Measurements from ENCODE around the gene DHCR7. TPM values are rescaled to one million over a fixed set of nuclear protein-coding genes. Genes with fewer than 3 reads are reported as not detected.

The DHCR7 gene
- total RNA-seq, 3 donors from 2014 or later (not counting 1 experiment from before 2014, with no cell fraction given) = 12.5 to 18.1 (median 15.9) TPM

GRCh38 chr11:71437399-71437798 is 10.8 kb downstream of the DHCR7 start:
- Histone ChIP-seq H3K27me3 (ENCODE audit: control insufficient read depth, insufficient read depth, low read length) (no peaks in the 10 kb centered on the region), H3K4me1 (ENCODE audit: control insufficient read depth, insufficient read depth, low read length) (no peaks in the 10 kb centered on the region), H3K9me3 (ENCODE audit: control insufficient read depth, insufficient read depth, low read length) (no peaks in the 10 kb centered on the region), H3K4me3 (ENCODE audit: low read length) (no peak overlapping the region), H3K36me3 (ENCODE audit: control insufficient read depth, insufficient read depth, low read length) (peaks cover 12% of the 10 kb centered on the region), H3K27ac (ENCODE audit: low read length) (no peak overlapping the region)
- Mint-ChIP-seq H3K36me3 (no peaks in the 10 kb centered on the region), H3K27me3 (ENCODE audit: low read depth in 2 of 2) (no peaks in the 10 kb centered on the region), H3K4me1 (no peaks in the 10 kb centered on the region), H3K4me3 (no peak overlapping the region), H3K27ac (no peak overlapping the region), H3K9me3 (no peaks in the 10 kb centered on the region)
- ATAC-seq (no peak), DNase-seq (no peak)
- 95% methylated on average over 6 of the region's 6 CpGs for WGBS (ENCODE audit: insufficient coverage)
- intact Hi-C loops (cut with micrococcal nuclease) = no loop called here
- TF ChIP-seq, protein P1, sequence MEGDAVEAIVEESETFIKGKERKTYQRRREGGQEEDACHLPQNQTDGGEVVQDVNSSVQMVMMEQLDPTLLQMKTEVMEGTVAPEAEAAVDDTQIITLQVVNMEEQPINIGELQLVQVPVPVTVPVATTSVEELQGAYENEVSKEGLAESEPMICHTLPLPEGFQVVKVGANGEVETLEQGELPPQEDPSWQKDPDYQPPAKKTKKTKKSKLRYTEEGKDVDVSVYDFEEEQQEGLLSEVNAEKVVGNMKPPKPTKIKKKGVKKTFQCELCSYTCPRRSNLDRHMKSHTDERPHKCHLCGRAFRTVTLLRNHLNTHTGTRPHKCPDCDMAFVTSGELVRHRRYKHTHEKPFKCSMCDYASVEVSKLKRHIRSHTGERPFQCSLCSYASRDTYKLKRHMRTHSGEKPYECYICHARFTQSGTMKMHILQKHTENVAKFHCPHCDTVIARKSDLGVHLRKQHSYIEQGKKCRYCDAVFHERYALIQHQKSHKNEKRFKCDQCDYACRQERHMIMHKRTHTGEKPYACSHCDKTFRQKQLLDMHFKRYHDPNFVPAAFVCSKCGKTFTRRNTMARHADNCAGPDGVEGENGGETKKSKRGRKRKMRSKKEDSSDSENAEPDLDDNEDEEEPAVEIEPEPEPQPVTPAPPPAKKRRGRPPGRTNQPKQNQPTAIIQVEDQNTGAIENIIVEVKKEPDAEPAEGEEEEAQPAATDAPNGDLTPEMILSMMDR (IDR thresholded peaks at IDR 0.05) = no peak

DNA sequence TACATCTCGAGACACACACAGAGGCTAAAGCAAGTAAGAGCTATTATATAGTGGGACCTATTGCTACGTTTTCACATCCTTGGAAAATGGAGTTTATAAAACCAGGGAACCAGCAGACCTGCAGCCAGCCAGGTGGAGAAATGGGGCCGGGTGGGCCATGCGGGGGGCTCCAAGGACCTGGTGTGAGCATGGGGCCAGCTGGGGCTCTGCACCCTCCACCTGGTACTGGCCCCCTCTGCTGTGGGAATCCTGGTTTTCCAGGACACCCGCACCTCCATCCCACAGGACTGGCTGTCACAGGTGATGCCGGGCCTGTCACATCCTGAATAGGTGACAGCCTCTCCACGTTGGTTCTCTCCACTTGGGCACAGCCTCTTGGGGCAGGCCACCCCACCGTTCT is 11.3 kb downstream of the DHCR7 start:
- TF ChIP-seq, protein P1 (IDR thresholded peaks at IDR 0.05) = no peak
- H3K4me1 Mint-ChIP-seq = no peaks in the 10 kb centered on the region
- Histone ChIP-seq H3K4me1 (ENCODE audit: control insufficient read depth, insufficient read depth, low read length) (no peaks in the 10 kb centered on the region), H3K27ac (ENCODE audit: low read length) (no peak overlapping the region), H3K9me3 (ENCODE audit: control insufficient read depth, insufficient read depth, low read length) (no peaks in the 10 kb centered on the region), H3K36me3 (ENCODE audit: control insufficient read depth, insufficient read depth, low read length) (peaks cover 12% of the 10 kb centered on the region), H3K27me3 (ENCODE audit: control insufficient read depth, insufficient read depth, low read length) (no peaks in the 10 kb centered on the region), H3K4me3 (ENCODE audit: low read length) (no peak overlapping the region)
- 94% methylated on average over 8 of the region's 8 CpGs for WGBS (ENCODE audit: insufficient coverage)
- DNase-seq (no peak), ATAC-seq (no peak)
- H3K36me3 Mint-ChIP-seq = no peaks in the 10 kb centered on the region
- H3K27ac Mint-ChIP-seq = no peak overlapping the region
- H3K9me3 Mint-ChIP-seq = no peaks in the 10 kb centered on the region
- H3K27me3 Mint-ChIP-seq (ENCODE audit: low read depth in 2 of 2) = no peaks in the 10 kb centered on the region
- H3K4me3 Mint-ChIP-seq = no peak overlapping the region
- intact Hi-C loops (cut with micrococcal nuclease) = no loop called here

DNA sequence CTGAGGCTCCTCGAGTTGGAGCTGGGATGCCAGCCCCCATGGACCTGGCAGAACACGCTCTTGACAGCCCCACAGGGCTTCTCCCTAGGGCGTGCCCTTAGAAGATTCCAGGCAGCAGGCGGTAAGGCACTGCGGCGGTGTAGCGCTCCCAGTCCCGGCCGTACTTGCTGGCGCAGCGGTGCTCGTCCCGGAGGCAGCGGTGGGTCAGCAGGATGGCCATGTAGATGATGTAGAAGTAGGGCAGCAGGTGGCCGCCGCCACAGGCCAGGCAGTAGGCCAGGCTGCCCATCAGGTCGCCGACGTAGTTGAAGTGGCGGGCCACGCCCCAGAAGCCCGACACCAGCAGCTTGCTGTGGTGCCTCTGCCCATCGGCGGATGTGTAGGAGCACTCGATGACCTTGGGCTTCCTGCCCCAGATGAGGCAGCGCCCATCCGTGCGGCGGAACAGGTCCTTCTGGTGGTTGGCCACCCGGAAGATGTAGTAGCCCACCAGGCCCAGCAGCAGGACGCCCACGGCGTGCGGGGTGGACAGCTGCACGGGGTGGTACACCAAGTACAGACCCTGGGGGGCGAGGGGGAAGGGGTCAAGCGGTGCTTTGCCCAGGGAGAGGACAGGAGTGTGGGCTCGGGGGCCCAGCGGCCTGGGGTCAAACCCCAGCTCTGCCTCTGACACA is 12.8 kb downstream of the DHCR7 start:
- Mint-ChIP-seq H3K27me3 (ENCODE audit: low read depth in 2 of 2) (no peaks in the 10 kb centered on the region), H3K36me3 (no peaks in the 10 kb centered on the region), H3K27ac (no peak overlapping the region), H3K4me1 (no peaks in the 10 kb centered on the region), H3K4me3 (no peak overlapping the region), H3K9me3 (no peaks in the 10 kb centered on the region)
- H3K9me3 ChIP-seq (ENCODE audit: control insufficient read depth, insufficient read depth, low read length) = no peaks in the 10 kb centered on the region
- H3K4me1 ChIP-seq (ENCODE audit: control insufficient read depth, insufficient read depth, low read length) = no peaks in the 10 kb centered on the region
- H3K27me3 ChIP-seq (ENCODE audit: control insufficient read depth, insufficient read depth, low read length) = no peaks in the 10 kb centered on the region
- no peak for ATAC-seq
- 94% methylated on average over 39 of the region's 39 CpGs for WGBS (ENCODE audit: insufficient coverage)
- TF ChIP-seq, protein P1 (IDR thresholded peaks at IDR 0.05) = no peak
- H3K36me3 ChIP-seq (ENCODE audit: control insufficient read depth, insufficient read depth, low read length) = peaks cover 5% of the 10 kb centered on the region
- no peak for DNase-seq
- H3K4me3 ChIP-seq (ENCODE audit: low read length) = no peak overlapping the region
- intact Hi-C loops (cut with micrococcal nuclease) = no loop called here
- no peak overlapping the region for H3K27ac ChIP-seq (ENCODE audit: low read length)

- TF ChIP-seq, protein P1 (IDR thresholded peaks at IDR 0.05) = no peak
- H3K9me3 Mint-ChIP-seq = no peaks in the 10 kb centered on the region
- 89% methylated on average over 18 of the region's 18 CpGs for WGBS (ENCODE audit: insufficient coverage)
- Histone ChIP-seq H3K4me1 (ENCODE audit: control insufficient read depth, insufficient read depth, low read length) (no peaks in the 10 kb centered on the region), H3K4me3 (ENCODE audit: low read length) (no peak overlapping the region), H3K36me3 (ENCODE audit: control insufficient read depth, insufficient read depth, low read length) (peaks cover 5% of the 10 kb centered on the region), H3K9me3 (ENCODE audit: control insufficient read depth, insufficient read depth, low read length) (no peaks in the 10 kb centered on the region), H3K27ac (ENCODE audit: low read length) (no peak overlapping the region), H3K27me3 (ENCODE audit: control insufficient read depth, insufficient read depth, low read length) (no peaks in the 10 kb centered on the region)
- no peaks in the 10 kb centered on the region for H3K36me3 Mint-ChIP-seq
- no peaks in the 10 kb centered on the region for H3K27me3 Mint-ChIP-seq (ENCODE audit: low read depth in 2 of 2)
- DNase-seq (no peak), ATAC-seq (no peak)
- peaks cover 0 to 2% of the 10 kb centered on the region in 2 donors for H3K4me1 Mint-ChIP-seq
- intact Hi-C loops (cut with micrococcal nuclease) = no loop called here
- no peak overlapping the region for H3K27ac Mint-ChIP-seq
- no peak overlapping the region for H3K4me3 Mint-ChIP-seq
Observed at GRCh38 chr11:71434576-71435130, 13.5 kb downstream of the DHCR7 start.
